HG02571 (cell line): Measurements from ENCODE around the gene SNX25.

Experiments used
- ATAC-seq: cut with Tn5 transposase; IDR thresholded peaks from one replicate; pipeline ENCODE4 v1.9.1; 2021; ENCODE audit warnings: mild to moderate bottlenecking, moderate library complexity; ENCODE audit not compliant: unreplicated experiment

SNX25 gene

DNA sequence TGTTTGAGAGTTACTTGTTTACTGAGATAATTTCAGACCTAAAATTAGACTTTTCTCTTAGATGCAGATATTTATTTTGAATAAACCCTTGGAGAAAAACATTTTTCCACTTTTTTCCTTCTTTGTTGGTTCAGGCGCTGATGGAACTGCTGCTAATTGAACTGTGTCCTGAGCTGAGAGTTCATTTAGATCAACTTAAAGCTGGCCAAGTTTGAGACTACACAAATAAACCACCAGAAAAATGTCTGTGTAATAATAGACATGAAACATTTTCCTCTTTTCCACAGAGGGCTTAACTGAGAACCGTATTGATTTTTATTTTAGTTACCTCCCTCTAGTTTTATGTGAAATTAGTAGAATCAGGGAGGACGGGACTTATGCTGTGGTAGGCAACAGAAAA lies 153.9 kb downstream of the SNX25 start:
- ATAC-seq, result no peak

DNA sequence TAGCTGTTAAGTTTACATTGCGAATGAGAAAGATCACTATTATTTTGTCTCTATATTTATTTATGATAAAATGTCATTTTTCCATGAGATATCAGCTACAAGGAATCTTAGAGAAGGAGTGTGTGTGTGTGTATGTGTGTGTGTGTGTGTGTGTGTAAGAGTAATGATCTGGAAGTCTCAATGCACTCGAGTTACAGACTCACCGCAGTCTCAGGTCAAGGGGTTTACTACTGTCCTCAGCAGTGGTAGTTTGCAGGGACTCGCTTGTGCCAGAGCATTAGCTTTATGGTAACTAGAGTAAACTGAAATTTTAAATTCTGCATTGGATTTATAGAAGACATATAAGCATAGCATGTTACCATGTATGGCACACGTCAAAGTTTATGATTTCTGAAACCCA lies 155.5 kb downstream of the SNX25 start:
- ATAC-seq, result no peak

- ATAC-seq, result no peak
Measured at GRCh38 chr4:185369731-185370130, 160.3 kb downstream of the SNX25 start.

- ATAC-seq, result no peak
Measured at GRCh38 chr4:185370268-185370949, 161.0 kb downstream of the SNX25 start.

- ATAC-seq, result no peak
Measured at GRCh38 chr4:185371702-185372101, 162.3 kb downstream of the SNX25 start.

DNA sequence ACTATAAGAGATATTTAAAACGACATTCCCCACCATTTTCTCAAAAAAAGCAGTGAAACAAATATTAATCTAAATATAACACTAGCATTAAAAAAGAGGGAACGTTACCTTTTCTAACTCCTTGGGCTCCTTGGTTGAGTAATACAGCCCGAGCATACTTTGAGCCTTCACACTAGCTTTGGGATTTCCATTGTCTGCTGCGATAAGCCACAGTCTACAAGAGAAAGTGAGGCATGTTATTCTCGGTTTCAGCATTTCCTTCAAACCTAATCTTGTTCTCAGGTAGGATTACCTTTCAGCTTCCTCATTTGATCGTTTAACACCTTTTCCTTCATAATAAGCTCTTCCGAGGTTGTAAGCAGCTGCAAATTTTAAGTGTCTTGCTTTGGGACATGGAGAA lies 164.6 kb downstream of the SNX25 start:
- ATAC-seq, result no peak

DNA sequence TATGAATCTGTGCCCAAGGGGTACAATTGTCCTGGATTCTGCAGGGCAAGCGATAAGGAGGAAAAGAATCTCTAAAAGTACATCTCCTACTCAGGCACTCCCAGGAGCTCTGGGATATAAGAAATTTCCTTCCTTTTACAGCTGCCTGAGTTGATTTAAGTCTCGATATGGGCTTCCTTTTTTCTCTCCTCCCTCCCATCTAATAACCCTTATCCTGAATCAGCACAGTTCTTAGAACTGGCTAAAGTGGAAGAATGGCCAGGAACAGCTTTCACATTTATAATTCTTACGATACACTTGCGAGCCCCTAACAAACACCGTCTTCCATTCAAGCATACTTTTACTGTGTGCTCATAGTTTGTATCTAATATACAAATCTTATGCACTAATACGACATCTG lies 165.2 kb downstream of the SNX25 start:
- no peak for ATAC-seq

DNA sequence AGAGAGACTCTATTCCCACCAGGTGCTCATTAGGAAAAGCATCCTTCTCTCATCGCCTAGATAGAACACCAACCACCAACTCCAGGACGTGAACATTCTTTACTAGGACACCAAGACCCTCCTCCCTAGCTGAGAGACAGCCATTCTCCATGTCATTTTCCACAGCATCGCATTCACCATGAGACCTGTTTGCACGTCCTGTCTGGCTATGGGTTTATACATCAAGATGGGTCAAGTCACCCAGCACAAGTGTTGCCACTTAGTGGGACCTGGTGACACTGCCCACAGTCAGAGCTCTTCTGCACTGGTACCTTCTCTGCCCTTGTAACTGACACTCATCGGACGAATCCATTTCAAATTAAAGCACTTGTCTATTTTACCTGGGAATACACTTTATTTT lies 168.9 kb downstream of the SNX25 start:
- ATAC-seq, result no peak

GRCh38 chr4:185379326-185380295 lies 170.2 kb downstream of the SNX25 start:
- no peak for ATAC-seq

- ATAC-seq, result no peak
Measured at GRCh38 chr4:185380320-185380719, 170.9 kb downstream of the SNX25 start.

GRCh38 chr4:185381288-185382196 lies 172.1 kb downstream of the SNX25 start:
- no peak for ATAC-seq

DNA sequence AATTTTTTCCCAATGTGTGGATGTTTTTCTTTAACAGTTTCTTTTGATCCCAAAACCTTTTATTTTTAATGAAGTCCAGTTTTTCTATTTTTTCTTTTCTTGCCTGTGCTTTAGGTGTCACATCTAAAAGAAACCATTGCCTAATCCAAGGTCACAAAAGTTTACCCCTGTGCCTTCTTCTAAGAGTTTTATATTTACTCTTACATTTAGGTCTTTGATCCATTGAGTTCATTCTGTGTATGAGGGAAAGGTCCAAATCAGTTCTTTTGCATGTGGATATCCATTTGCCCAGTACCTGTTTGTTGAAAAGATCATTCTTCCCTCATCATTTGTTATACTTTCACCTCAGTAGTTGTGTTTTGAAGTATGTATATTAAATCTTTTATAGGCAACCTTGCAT lies 173.4 kb downstream of the SNX25 start:
- no peak for ATAC-seq

GRCh38 chr4:185383451-185383850 lies 174.1 kb downstream of the SNX25 start:
- no peak for ATAC-seq

DNA sequence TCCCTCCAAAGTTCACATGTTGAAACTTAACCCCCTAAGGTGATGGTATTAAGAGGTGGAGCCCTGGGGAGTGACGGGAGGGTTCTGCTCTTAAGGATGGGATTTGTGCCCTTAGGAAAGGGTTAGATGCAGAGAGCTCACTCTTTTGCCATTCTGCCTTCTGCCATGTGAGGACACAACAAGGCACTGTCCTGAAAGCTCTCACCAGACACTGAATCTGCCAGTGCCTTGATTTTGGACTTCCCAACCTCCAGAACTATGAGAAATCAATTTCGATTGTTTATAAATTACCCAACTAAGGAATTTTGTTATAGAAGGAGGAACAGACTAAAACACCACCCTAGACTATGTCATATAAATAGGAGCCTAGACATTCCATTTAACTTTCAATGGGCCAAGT lies 174.7 kb downstream of the SNX25 start:
- ATAC-seq, result no peak

DNA sequence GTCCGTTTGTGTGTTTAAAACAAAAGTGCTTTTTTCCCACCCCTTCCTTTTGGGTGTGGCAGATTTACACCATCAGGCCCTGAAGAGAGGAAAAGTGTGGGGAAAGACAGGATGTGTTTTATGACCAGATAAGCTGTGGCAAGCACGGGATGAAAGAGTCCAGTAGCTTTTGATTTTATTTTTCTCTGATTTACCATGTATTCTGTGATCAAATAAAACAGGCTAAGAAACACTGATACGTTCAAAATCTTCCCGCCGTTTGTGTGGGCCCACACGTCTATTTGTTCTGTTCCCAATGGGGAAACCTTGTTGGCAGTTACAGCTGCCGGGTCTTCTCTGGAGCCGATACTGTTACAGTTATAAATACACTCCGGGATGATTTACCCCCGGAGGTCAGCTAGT lies 175.5 kb downstream of the SNX25 start:
- ATAC-seq, result no peak

GRCh38 chr4:185387957-185388356 lies 178.6 kb downstream of the SNX25 start:
- no peak for ATAC-seq

DNA sequence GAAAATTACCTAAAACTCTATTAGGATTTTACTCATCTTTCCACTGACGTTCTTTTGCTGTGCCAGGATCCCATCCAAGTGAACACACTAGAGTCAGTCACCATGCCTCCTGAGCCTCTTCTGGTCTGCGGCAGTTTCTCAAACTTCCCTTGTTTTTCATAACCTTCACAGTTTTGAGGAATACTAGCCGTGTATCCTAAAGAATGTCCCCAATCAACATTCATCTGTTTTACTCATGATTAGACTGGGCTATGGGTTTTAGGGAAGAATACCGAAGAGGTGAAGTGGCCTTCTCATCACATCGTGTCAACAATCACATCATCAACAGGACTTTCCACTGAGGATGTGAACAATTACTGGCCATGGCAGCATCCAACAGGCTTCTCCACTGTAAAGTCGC lies 181.5 kb downstream of the SNX25 start:
- no peak for ATAC-seq

DNA sequence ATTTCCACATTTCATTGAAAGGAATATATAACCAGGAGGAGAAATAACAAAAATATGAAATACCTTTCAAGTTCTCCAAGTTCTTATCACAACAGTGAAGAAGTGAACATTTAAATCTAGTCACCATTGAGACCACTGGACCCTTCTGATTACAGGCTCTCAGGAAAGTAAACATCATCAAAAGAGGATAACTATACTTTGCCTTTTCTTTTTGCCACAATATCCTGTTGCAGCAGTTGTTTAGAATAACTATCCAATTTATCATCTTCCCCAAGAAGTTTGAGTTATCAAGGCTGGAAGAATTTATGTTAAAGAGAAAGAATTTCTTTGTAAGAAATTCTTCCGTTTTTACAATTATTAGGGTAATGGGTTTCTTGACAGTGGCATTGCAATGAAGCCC lies 182.8 kb downstream of the SNX25 start:
- no peak for ATAC-seq

DNA sequence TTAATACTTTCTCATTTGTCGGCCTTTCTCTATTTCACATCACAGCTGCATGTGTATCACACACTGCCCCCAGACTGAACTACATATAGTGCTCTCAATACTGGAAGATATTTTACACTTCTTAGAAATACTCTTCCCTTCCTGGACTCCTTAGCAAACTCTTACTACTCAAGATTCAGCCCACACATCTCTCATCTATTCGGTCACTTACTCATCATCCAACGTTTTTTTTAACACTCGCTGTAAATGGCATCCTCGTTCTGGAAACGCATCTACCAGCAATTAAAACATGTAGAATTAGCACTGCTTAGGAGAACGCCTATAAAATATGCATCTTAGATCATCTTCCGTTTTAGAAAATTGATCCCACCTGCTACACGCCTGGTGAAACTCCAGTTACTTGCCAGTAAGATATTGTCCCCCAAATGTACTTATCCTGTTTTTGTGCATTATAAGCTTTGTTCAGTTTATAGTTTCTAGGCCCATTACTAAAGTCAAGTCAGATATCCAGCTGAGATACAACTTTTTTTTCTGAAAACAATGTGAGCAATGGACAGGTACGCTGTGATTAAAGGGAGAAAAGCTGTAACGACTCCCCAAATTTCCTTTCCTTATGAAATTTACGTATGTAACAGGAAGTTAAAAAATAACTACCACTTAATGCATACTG lies 185.3 kb downstream of the SNX25 start:
- no peak for ATAC-seq

DNA sequence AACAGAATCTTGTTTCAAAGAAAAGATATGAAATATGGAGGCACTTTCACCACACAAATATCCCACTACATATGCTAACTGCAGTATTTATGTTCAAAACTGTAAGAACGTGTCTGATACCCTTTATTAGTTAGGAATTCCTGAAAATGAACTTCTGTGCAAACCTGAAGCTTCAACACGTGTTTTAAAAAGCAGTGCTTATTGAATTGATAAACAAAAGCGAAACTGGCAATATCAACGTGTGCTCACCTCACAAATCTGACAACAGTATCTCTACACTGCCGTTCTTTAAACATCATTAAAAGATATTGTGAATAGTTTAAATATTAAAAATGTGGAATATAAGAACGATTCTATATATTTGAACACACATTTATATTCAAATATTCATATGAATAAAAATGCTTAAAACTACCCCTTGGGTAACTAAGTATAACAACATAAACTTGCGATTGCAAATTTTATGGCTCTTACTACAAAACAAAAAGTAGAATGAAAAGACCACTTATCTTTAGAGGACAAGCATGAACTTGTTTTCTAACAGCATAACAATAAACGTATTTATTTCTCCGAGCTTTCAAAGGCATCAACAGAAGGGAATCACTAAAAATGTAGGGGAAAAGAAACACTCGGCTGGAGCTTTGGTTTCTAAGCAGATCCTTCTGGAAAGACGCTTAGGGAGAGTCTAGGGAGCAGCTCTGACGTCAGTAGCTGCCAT lies 186.0 kb downstream of the SNX25 start, which contains the start of gene LRP2BP:
TSS of gene LRP2BP (minus strand) at position 687 of the 718 bp plus-strand sequence. CDS start 17,738 bp downstream, outside the sequence.
- ATAC-seq, result no peak
